A172 (cell line): ENCODE results near the gene GOT2. TPM values are rescaled to one million over a fixed set of nuclear protein-coding genes. Genes with fewer than 3 reads are reported as not detected.

Experiments
- total RNA-seq: library from RNA; depleted of rRNA; stranded (reverse); fragments of >200 nt; shearing (Covaris generic); gene quantifications from 2 replicates; pipeline ENCODE4 v1.2.3, GENCODE V29; 2014; rRNA removed

GOT2 gene
- total RNA-seq, 1 experiment from 2014 or later = 97.4 TPM

Other genes with a start within 250 kb of the GOT2 start
- gene NDRG4, start 234.2 kb downstream of the GOT2 start, total RNA-seq = 25.2 and 27.6 TPM in 2 replicates
- gene SETD6, start 218.8 kb downstream of the GOT2 start, total RNA-seq = 12.8 and 15.3 TPM in 2 replicates
- 58.5 and 60.4 TPM in 2 replicates for gene CNOT1, start 104.5 kb downstream of the GOT2 start, total RNA-seq
- 20.3 and 20.5 TPM in 2 replicates for gene SLC38A7, start 49.5 kb downstream of the GOT2 start, total RNA-seq